Measurements from ENCODE around the gene NCCRP1. TPM values are rescaled to one million over a fixed set of nuclear protein-coding genes. Genes with fewer than 3 reads are reported as not detected.

The NCCRP1 gene, protein sequence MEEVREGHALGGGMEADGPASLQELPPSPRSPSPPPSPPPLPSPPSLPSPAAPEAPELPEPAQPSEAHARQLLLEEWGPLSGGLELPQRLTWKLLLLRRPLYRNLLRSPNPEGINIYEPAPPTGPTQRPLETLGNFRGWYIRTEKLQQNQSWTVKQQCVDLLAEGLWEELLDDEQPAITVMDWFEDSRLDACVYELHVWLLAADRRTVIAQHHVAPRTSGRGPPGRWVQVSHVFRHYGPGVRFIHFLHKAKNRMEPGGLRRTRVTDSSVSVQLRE
- total RNA-seq (ENCODE audit: low replicate concordance), result 1.0 and 1.9 TPM in 2 replicates

DNA sequence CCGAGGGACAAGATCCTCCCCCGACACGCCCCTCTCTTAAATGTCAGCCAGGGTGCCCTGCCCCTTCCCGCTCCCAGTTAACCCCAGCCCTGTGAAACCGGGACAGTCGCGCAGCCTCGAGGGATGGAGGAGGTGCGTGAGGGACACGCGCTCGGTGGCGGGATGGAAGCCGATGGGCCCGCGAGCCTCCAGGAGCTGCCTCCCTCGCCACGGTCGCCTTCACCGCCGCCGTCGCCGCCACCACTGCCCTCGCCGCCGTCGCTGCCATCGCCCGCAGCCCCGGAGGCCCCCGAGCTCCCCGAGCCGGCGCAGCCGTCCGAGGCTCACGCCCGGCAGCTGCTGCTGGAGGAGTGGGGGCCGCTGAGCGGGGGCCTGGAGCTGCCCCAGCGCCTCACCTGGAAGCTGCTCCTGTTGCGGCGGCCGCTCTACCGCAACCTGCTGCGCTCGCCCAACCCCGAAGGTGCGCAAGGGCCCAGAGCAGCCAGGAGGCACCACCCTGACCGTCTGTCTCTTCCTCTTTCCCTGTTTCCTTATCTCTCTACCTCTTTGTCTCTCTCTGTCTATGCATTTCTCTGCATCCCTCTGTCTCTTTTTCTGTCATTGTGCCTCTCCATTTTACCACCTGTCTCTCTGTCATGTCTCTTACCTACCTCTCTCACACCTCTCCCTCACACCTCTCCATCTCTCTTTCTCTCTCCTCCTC is at the start of gene NCCRP1:
Gene NCCRP1 (plus strand): TSS at position 105 of the 703 bp plus-strand sequence. CDS start 19 bp downstream, at position 124.
- Mint-ChIP-seq H3K4me1 (peaks cover 40% of the 10 kb centered on the region), H3K27me3 (ENCODE audit: insufficient read depth, low read depth) (peaks cover 40% of the 10 kb centered on the region), H3K36me3 (no peaks in the 10 kb centered on the region), H3K4me3 (peak within 1 kb of the TSS; percentile 74), H3K27ac (no peak within 1 kb of the TSS), H3K9me3 (no peaks in the 10 kb centered on the region)
- H3K9me3 ChIP-seq (ENCODE audit: low read depth), result no peaks in the 10 kb centered on the region
- no peaks in the 10 kb centered on the region for H3K79me2 ChIP-seq (ENCODE audit: low read depth)
- TF ChIP-seq EZH2 (IDR thresholded peaks at IDR 0.05) (peak; percentile 66), EZH2phosphoT487 (IDR thresholded peaks at IDR 0.05) (no peak)
- TF ChIP-seq, protein P1, sequence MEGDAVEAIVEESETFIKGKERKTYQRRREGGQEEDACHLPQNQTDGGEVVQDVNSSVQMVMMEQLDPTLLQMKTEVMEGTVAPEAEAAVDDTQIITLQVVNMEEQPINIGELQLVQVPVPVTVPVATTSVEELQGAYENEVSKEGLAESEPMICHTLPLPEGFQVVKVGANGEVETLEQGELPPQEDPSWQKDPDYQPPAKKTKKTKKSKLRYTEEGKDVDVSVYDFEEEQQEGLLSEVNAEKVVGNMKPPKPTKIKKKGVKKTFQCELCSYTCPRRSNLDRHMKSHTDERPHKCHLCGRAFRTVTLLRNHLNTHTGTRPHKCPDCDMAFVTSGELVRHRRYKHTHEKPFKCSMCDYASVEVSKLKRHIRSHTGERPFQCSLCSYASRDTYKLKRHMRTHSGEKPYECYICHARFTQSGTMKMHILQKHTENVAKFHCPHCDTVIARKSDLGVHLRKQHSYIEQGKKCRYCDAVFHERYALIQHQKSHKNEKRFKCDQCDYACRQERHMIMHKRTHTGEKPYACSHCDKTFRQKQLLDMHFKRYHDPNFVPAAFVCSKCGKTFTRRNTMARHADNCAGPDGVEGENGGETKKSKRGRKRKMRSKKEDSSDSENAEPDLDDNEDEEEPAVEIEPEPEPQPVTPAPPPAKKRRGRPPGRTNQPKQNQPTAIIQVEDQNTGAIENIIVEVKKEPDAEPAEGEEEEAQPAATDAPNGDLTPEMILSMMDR (IDR thresholded peaks at IDR 0.05), result no peak
- H2AFZ ChIP-seq (replicated peaks), result peak within 1 kb of the TSS; percentile 82
- peak within 1 kb of the TSS; percentile 46 for H3K4me3 ChIP-seq
- H3K9ac ChIP-seq, result no peak within 1 kb of the TSS
- peaks cover 17% of the 10 kb centered on the region for H3F3A ChIP-seq (ENCODE audit: low read depth)
- H3K4me2 ChIP-seq, result peak within 1 kb of the TSS; percentile 86
- H4K20me1 ChIP-seq (ENCODE audit: low read depth), result no peaks in the 10 kb centered on the region
- H3K36me3 ChIP-seq, result no peaks in the 10 kb centered on the region
- peaks cover 6% of the 10 kb centered on the region for H3K4me1 ChIP-seq
- H3K27me3 ChIP-seq, result peaks cover 45% of the 10 kb centered on the region
- H3K27ac ChIP-seq, result no peak within 1 kb of the TSS
- peak; percentile 84 for DNase-seq (ENCODE audit: low spot score)

DNA sequence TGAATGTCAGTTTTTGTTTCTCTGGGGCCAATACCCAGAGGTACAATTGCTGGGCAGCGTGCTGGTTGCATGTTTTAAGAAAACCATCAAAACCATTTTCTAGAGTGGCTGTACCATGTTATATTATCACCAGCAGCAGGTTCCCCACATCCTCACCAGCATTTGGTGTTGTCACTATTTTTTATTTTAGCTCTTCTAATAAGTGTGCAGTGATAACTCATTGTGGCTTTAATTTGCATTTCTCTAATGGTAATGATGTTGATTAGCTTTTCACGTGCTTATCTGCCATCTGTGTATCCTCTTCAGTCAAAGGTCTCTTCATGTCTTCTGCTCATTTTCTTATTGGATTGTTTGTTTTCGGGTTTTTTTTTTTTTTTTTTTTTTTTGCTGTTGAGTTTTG is 49.3 kb upstream of the NCCRP1 start:
- Histone ChIP-seq H2AFZ (replicated peaks) (no peak overlapping the region), H3K27me3 (no peaks in the 10 kb centered on the region), H3K27ac (no peak overlapping the region), H3K4me3 (no peak overlapping the region), H3K79me2 (ENCODE audit: low read depth) (peaks cover 93% of the 10 kb centered on the region), H3K4me2 (no peak overlapping the region), H3K4me1 (peaks cover 27% of the 10 kb centered on the region), H3K36me3 (peaks cover 5% of the 10 kb centered on the region), H4K20me1 (ENCODE audit: low read depth) (peaks cover 75% of the 10 kb centered on the region), H3K9me3 (ENCODE audit: low read depth) (no peaks in the 10 kb centered on the region), H3K9ac (no peak overlapping the region), H3F3A (ENCODE audit: low read depth) (peaks cover 22% of the 10 kb centered on the region)
- H3K4me3 Mint-ChIP-seq, result no peak overlapping the region
- H3K27me3 Mint-ChIP-seq (ENCODE audit: insufficient read depth, low read depth), result peaks cover 7% of the 10 kb centered on the region
- peaks cover 9% of the 10 kb centered on the region for H3K36me3 Mint-ChIP-seq
- H3K27ac Mint-ChIP-seq, result no peak overlapping the region
- no peak for DNase-seq (ENCODE audit: low spot score)
- TF ChIP-seq, protein P1 (IDR thresholded peaks at IDR 0.05), result no peak
- no peak for TF ChIP-seq EZH2 (IDR thresholded peaks at IDR 0.05)
- peaks cover 2% of the 10 kb centered on the region for H3K9me3 Mint-ChIP-seq
- peaks cover 25% of the 10 kb centered on the region for H3K4me1 Mint-ChIP-seq

DNA sequence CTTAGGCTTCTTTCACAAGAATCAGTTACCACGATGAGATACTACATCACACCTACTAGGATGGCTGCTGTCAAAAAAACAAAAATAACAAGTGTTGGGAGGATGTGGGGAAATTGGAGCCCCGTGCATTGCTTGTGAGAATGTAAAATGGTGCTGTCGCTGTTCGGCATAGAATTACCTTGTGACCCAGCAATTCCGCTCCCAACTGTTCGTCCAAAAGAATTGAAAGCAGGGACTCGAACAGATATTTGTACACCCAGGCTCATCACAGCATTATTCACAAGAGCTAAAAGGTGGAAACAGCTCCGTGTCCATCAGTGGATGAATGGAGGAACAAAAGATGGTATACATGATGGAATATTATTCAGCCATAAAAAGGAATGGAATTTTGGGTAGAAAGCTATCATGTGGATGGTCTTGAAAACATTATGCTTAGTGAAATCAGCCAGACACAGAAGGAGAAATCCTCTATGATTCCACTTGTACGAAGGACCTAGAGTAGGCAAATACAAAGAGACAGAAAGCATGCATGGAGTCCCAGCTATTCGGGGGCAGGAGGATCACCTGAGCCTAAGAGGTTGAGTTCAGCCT is 47.7 kb upstream of the NCCRP1 start:
- peaks cover 94% of the 10 kb centered on the region for H3K79me2 ChIP-seq (ENCODE audit: low read depth)
- Mint-ChIP-seq H3K27me3 (ENCODE audit: insufficient read depth, low read depth) (peaks cover 7% of the 10 kb centered on the region), H3K36me3 (peaks cover 12% of the 10 kb centered on the region), H3K4me3 (no peak overlapping the region), H3K9me3 (peaks cover 2% of the 10 kb centered on the region), H3K4me1 (peaks cover 20% of the 10 kb centered on the region), H3K27ac (no peak overlapping the region)
- no peak for DNase-seq (ENCODE audit: low spot score)
- H3K4me2 ChIP-seq, result no peak overlapping the region
- H3K9ac ChIP-seq, result no peak overlapping the region
- H3K36me3 ChIP-seq, result peaks cover 5% of the 10 kb centered on the region
- TF ChIP-seq EZH2phosphoT487 (IDR thresholded peaks at IDR 0.05), result no peak
- TF ChIP-seq EZH2 (IDR thresholded peaks at IDR 0.05), result no peak
- TF ChIP-seq, protein P1 (IDR thresholded peaks at IDR 0.05), result no peak
- H3K4me1 ChIP-seq, result peaks cover 26% of the 10 kb centered on the region
- H3K27ac ChIP-seq, result no peak overlapping the region
- H3K27me3 ChIP-seq, result no peaks in the 10 kb centered on the region
- no peak overlapping the region for H2AFZ ChIP-seq (replicated peaks)
- H3F3A ChIP-seq (ENCODE audit: low read depth), result peaks cover 22% of the 10 kb centered on the region
- H3K9me3 ChIP-seq (ENCODE audit: low read depth), result no peaks in the 10 kb centered on the region
- no peak overlapping the region for H3K4me3 ChIP-seq
- H4K20me1 ChIP-seq (ENCODE audit: low read depth), result peaks cover 76% of the 10 kb centered on the region
